Panc1 (cell line): ENCODE results near the gene FZD1. TPM values are rescaled to one million over a fixed set of nuclear protein-coding genes. Genes with fewer than 3 reads are reported as not detected.

Source experiments
- ATAC-seq: fragments of 200-7000 bp; cut with Tn5 transposase; 2 replicates; pipeline ENCODE4 v1.9.1; 2020; ENCODE audit warnings: mild to moderate bottlenecking, moderate library complexity
- Bru-seq: library from RNA; stranded (reverse); fragments of 400-500 nt; gene quantifications from one replicate; lab custom pipeline; 2021; lab: Mats Ljungman, UMichigan
- BruChase-seq, 2 experiments: library from RNA; stranded (reverse); fragments of 400-500 nt; gene quantifications; one replicate each; lab custom pipeline; 2021; lab: Mats Ljungman, UMichigan
- BruUV-seq: library from RNA; stranded (reverse); fragments of 400-500 nt; replicated peaks from 2 replicates; lab custom pipeline; 2021; lab: Mats Ljungman, UMichigan
- CTCF ChIA-PET: fragments of 300-600 bp; sonication (Branson Sonifier 250); formaldehyde crosslinking; loops from one replicate; lab custom pipeline; 2022; ENCODE audit warnings: antibody characterized with exemption; lab: Charles Lee
- POLR2A ChIA-PET: fragments of 300-600 bp; sonication (Branson Sonifier 250); formaldehyde crosslinking; loops from one replicate; lab custom pipeline; 2022; ENCODE audit warnings: antibody characterized with exemption; lab: Charles Lee
- DNase-seq: peaks from one replicate; pipeline ENCODE4 v3.0.0-alpha.2; 2010; ENCODE audit warnings: low read depth, low spot score
- H3K27ac ChIP-seq: 2 replicates; pipeline ENCODE4 v1.5.1; 2011; ENCODE audit warnings: mild to moderate bottlenecking, low read length, inconsistent platforms
- H3K27me3 ChIP-seq: fragments of 200-500 bp; sonication (Bioruptor generic); 2 replicates; pipeline ENCODE4 v1.6.0; 2014; ENCODE audit warnings: low read length, inconsistent platforms; ENCODE audit not compliant: control insufficient read depth, insufficient read depth
- H3K36me3 ChIP-seq: fragments of 200-500 bp; sonication (Bioruptor generic); 2 replicates; pipeline ENCODE4 v1.5.1; 2014; ENCODE audit warnings: inconsistent platforms, mild to moderate bottlenecking, low read length, moderate library complexity; ENCODE audit not compliant: control insufficient read depth, insufficient read depth
- H3K4me1 ChIP-seq: 2 replicates; pipeline ENCODE4 v1.5.1; 2011; ENCODE audit warnings: inconsistent platforms, mild to moderate bottlenecking, low read length, moderate library complexity; ENCODE audit not compliant: control insufficient read depth, insufficient read depth
- H3K4me3 ChIP-seq, 2 experiments: 2 replicates each; pipeline ENCODE4 v1.5.1; 2011 to 2012; ENCODE audit warnings: low read depth in 2 of 2, low read length in 2 of 2, mild to moderate bottlenecking in 2 of 2, inconsistent platforms in 1 of 2, moderate library complexity in 1 of 2
- H3K9me3 ChIP-seq: fragments of 200-500 bp; sonication (Bioruptor generic); 2 replicates; pipeline ENCODE4 v1.5.1; 2014; ENCODE audit warnings: low read depth, mild to moderate bottlenecking, inconsistent platforms, low read length, moderate library complexity; ENCODE audit not compliant: control insufficient read depth, insufficient read depth
- POLR2AphosphoS5 ChIP-seq: IDR thresholded peaks from 2 replicates; pipeline ENCODE4 v1.6.1; 2012; ENCODE audit warnings: mild to moderate bottlenecking, low read depth, low read length, moderate library complexity
- SIN3A ChIP-seq: IDR thresholded peaks from 2 replicates; pipeline ENCODE4 v1.6.1; 2012; ENCODE audit warnings: low read depth, mild to moderate bottlenecking, low read length, moderate library complexity, borderline replicate concordance; ENCODE audit not compliant: insufficient read depth
- TCF7L2 ChIP-seq: IDR thresholded peaks from 2 replicates; pipeline ENCODE4 v1.6.1; 2011; ENCODE audit warnings: mild to moderate bottlenecking, low read depth, low read length, inconsistent platforms
- in situ Hi-C: cut with HindIII; loops from 2 replicates; pipeline ENCODE4 v1.10.0; 2016; ENCODE audit warnings: low sequenced_read_pairs, low pct_unique_long_range_greater_than_20kb
- intact Hi-C: fragments of 100-400 bp; cut with micrococcal nuclease; formaldehyde crosslinking; loops from one replicate; pipeline ENCODE4 v1.10.0; 2022; ENCODE audit not compliant: unreplicated experiment
- long read RNA-seq: library from polyadenylated mRNA; unstranded; transcript quantifications from one replicate; pipeline ENCODE4 v2.0.0, GENCODE V29; 2021; ENCODE audit not compliant: unreplicated experiment
- polyA plus RNA-seq: library from polyadenylated mRNA; unstranded; fragments of >200 nt; gene quantifications from one replicate; pipeline ENCODE4 v1.2.1, GENCODE V29; 2012; ENCODE audit warnings: missing spikeins; ENCODE audit not compliant: insufficient read length
- total RNA-seq: library from RNA; stranded (reverse); gene quantifications from one replicate; pipeline ENCODE4 v1.2.1, GENCODE V29; 2021; ENCODE audit not compliant: unreplicated experiment
- TF ChIP-seq, protein P1 (sequence below), 2 experiments: IDR thresholded peaks; 2 replicates each; pipeline ENCODE4 v1.6.1; 2011 to 2012; ENCODE audit warnings: low read depth in 2 of 2, control low read depth in 1 of 2, low read length in 1 of 2, mild to moderate bottlenecking in 1 of 2, moderate library complexity in 1 of 2; ENCODE audit not compliant: insufficient read depth in 1 of 2
- TF ChIP-seq, protein P2 (sequence below): fragments of 450-650 bp; IDR thresholded peaks from 2 replicates; pipeline ENCODE4 v1.5.1; 2017; ENCODE audit warnings: mild to moderate bottlenecking

Gene FZD1
- total RNA-seq (1.8 TPM), Bru-seq, nascent RNA (percentile 32 among the genes with signal in this experiment), BruChase-seq, experiment 1, labeled RNA remaining after a 2-hour chase (percentile 56 among the genes with signal in this experiment), BruChase-seq, experiment 2, labeled RNA remaining after a 6-hour chase (percentile 53 among the genes with signal in this experiment)
- 1.4 TPM for polyA plus RNA-seq
- long read RNA-seq, full-length matches to known transcripts: 26 of 26 reads
- long read RNA-seq, partial matches to known transcripts: 0 of 26 reads
- long read RNA-seq, other reads (novel, unspliced or antisense): 0 of 26 reads

DNA sequence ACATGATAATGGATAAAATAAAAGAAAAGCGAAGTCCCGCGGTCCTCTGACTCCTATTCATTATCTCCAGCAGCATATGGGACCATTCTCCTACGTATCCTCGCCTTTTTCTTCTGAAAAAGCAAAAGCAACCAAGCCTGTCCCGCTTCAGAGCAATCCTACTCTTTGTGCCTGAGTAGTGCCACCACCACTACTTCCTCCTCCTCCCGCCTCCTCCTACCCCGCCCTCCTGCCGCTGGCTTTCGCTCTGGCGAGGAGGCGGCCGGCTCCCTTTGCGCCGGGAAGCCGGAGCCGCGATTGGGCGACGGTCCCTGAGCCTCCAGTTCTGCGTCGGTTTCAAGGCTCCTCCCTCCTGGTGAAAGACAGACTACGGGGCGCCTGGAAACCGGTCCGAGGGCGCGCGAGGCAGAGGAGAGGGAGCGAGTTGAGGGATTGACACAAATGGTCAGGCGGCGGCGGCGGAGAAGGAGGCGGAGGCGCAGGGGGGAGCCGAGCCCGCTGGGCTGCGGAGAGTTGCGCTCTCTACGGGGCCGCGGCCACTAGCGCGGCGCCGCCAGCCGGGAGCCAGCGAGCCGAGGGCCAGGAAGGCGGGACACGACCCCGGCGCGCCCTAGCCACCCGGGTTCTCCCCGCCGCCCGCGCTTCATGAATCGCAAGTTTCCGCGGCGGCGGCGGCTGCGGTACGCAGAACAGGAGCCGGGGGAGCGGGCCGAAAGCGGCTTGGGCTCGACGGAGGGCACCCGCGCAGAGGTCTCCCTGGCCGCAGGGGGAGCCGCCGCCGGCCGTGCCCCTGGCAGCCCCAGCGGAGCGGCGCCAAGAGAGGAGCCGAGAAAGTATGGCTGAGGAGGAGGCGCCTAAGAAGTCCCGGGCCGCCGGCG lies at the start of gene FZD1:
Gene FZD1 (plus strand): TSS at position 388 of the 878 bp plus-strand sequence. CDS start 448 bp downstream, at position 836.
- Histone ChIP-seq H3K4me3 (peak within 1 kb of the TSS; percentile 64 to 85), H3K27me3 (peaks cover 16% of the 10 kb centered on the region), H3K36me3 (no peaks in the 10 kb centered on the region), H3K4me1 (no peaks in the 10 kb centered on the region), H3K9me3 (no peaks in the 10 kb centered on the region), H3K27ac (0 out of 2 replicates have a peak within 1 kb of the TSS, but pooled peaks have one; percentile 29)
- intact Hi-C loops: no loop called here
- ATAC-seq (peak; percentile 95), DNase-seq (peak; percentile 85)
- ChIA-PET CTCF (interaction anchor here (0.9 kb wide), 1 partner anchor 94 kb away, joined by 4 read pairs; no protein-coding TSS in a partner anchor), POLR2A (interaction anchor here (0.5 kb wide), 1 partner anchor 783 kb away, joined by 4 read pairs; no protein-coding TSS in a partner anchor)
- no TSS peak for BruUV-seq
- in situ Hi-C loops: no loop called here
- no peak for TF ChIP-seq SIN3A
- TF ChIP-seq POLR2AphosphoS5: peak; percentile 45; the same call in 1 of the 2 replicates

DNA sequence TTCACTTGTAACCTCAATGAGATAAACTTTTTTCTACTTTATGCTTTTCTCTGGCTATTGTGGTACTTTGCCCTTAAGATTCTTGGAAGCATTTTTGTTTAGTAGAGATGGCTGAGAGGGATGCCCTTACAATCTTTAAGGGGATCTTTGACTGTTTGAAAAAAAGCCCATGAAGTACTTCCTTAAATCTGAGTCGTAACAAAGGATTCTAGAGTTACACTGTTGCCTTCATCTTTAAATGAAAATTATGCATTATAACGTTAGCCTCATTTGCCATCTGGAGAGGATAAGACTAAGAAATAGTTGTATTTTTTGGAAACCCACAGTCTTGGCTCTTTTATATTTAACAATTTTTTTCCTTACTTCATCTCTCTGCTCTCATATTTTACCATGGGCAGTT lies 37.8 kb upstream of the FZD1 start:
- Histone ChIP-seq H3K27ac (no peak overlapping the region), H3K4me3 (no peak overlapping the region), H3K36me3 (no peaks in the 10 kb centered on the region), H3K9me3 (no peaks in the 10 kb centered on the region), H3K27me3 (no peaks in the 10 kb centered on the region; the same call in 1 of the 2 replicates), H3K4me1 (no peaks in the 10 kb centered on the region)
- POLR2A ChIA-PET: no interaction called here
- no TSS peak for BruUV-seq
- TF ChIP-seq SIN3A: no peak
- no peak for TF ChIP-seq POLR2AphosphoS5
- TF ChIP-seq, protein P1, sequence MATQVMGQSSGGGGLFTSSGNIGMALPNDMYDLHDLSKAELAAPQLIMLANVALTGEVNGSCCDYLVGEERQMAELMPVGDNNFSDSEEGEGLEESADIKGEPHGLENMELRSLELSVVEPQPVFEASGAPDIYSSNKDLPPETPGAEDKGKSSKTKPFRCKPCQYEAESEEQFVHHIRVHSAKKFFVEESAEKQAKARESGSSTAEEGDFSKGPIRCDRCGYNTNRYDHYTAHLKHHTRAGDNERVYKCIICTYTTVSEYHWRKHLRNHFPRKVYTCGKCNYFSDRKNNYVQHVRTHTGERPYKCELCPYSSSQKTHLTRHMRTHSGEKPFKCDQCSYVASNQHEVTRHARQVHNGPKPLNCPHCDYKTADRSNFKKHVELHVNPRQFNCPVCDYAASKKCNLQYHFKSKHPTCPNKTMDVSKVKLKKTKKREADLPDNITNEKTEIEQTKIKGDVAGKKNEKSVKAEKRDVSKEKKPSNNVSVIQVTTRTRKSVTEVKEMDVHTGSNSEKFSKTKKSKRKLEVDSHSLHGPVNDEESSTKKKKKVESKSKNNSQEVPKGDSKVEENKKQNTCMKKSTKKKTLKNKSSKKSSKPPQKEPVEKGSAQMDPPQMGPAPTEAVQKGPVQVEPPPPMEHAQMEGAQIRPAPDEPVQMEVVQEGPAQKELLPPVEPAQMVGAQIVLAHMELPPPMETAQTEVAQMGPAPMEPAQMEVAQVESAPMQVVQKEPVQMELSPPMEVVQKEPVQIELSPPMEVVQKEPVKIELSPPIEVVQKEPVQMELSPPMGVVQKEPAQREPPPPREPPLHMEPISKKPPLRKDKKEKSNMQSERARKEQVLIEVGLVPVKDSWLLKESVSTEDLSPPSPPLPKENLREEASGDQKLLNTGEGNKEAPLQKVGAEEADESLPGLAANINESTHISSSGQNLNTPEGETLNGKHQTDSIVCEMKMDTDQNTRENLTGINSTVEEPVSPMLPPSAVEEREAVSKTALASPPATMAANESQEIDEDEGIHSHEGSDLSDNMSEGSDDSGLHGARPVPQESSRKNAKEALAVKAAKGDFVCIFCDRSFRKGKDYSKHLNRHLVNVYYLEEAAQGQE (IDR thresholded peaks at IDR 0.05; ENCODE audit: insufficient read depth in 1 of 2, low read depth in 2 of 2, low read length in 1 of 2): no peak
- TF ChIP-seq, protein P2, sequence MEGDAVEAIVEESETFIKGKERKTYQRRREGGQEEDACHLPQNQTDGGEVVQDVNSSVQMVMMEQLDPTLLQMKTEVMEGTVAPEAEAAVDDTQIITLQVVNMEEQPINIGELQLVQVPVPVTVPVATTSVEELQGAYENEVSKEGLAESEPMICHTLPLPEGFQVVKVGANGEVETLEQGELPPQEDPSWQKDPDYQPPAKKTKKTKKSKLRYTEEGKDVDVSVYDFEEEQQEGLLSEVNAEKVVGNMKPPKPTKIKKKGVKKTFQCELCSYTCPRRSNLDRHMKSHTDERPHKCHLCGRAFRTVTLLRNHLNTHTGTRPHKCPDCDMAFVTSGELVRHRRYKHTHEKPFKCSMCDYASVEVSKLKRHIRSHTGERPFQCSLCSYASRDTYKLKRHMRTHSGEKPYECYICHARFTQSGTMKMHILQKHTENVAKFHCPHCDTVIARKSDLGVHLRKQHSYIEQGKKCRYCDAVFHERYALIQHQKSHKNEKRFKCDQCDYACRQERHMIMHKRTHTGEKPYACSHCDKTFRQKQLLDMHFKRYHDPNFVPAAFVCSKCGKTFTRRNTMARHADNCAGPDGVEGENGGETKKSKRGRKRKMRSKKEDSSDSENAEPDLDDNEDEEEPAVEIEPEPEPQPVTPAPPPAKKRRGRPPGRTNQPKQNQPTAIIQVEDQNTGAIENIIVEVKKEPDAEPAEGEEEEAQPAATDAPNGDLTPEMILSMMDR: no peak
- TF ChIP-seq TCF7L2: no peak
- DNase-seq (no peak), ATAC-seq (no peak)
- in situ Hi-C loops (no loop called here), intact Hi-C loops (no loop called here)
- CTCF ChIA-PET: no interaction called here
